GM12878 (cell line): Measurements from ENCODE around the gene TAPT1. TPM values are rescaled to one million over a fixed set of nuclear protein-coding genes. Genes with fewer than 3 reads are reported as not detected.

Source experiments
- ATAC-seq: fragments of 200-7000 bp; cut with Tn5 transposase; 3 replicates; pipeline ENCODE4 v1.9.1; 2020; ENCODE audit warnings: mild to moderate bottlenecking, moderate library complexity
- BruUV-seq: library from RNA; stranded (reverse); fragments of 400-500 nt; replicated peaks from 2 replicates; lab custom pipeline; 2021; lab: Mats Ljungman, UMichigan
- CTCF ChIA-PET: fragments of 300-600 bp; sonication (Branson Sonifier 250); formaldehyde crosslinking; extraction: SDS; loops from one replicate; lab custom pipeline; 2021; ENCODE audit warnings: inconsistent platforms; lab: Yijun Ruan, JAX
- POLR2A ChIA-PET: fragments of 350-600 bp; formaldehyde crosslinking; extraction: SDS; loops from one replicate; lab custom pipeline; 2021; ENCODE audit warnings: inconsistent platforms; lab: Charles Lee
- RAD21 ChIA-PET: fragments of 300-600 bp; sonication (Branson Sonifier 250); formaldehyde crosslinking; loops from one replicate; lab custom pipeline; 2023; ENCODE audit warnings: antibody characterized with exemption; ENCODE audit not compliant: unreplicated experiment; lab: Charles Lee
- SMC1A ChIA-PET: fragments of 300-600 bp; sonication (Branson Sonifier 250); formaldehyde crosslinking; loops from one replicate; lab custom pipeline; 2023; ENCODE audit not compliant: unreplicated experiment, uncharacterized antibody; lab: Charles Lee
- DNase-seq: peaks from one replicate; pipeline ENCODE4 v3.0.0-alpha.2; 2011; ENCODE audit warnings: low read depth, low spot score
- FAIRE-seq: peaks from 3 replicates; lab custom pipeline; 2011; peaks lifted over from hg19 to GRCh38; lab: Jason Lieb, UNC
- H2AFZ ChIP-seq: 2 replicates; pipeline ENCODE4 v1.6.0; 2011; ENCODE audit warnings: low read depth, low read length, control low read depth; ENCODE audit not compliant: control insufficient read depth
- H3K27ac ChIP-seq: 2 replicates; pipeline ENCODE4 v1.5.1; 2011; ENCODE audit warnings: control low read depth; ENCODE audit not compliant: control insufficient read depth, insufficient read depth
- H3K27me3 ChIP-seq, 2 experiments: replicated peaks in 1 of 2; 2 replicates each; pipeline versions ENCODE4 v1.6.0 to v1.6.1; 2011; ENCODE audit warnings: low read length in 1 of 2; ENCODE audit not compliant: control insufficient read depth in 2 of 2, insufficient read depth in 2 of 2
- H3K36me3 ChIP-seq, 2 experiments: 2 replicates each; pipeline ENCODE4 v1.5.1; 2011; ENCODE audit warnings: low read length in 1 of 2; ENCODE audit not compliant: control insufficient read depth in 2 of 2, insufficient read depth in 2 of 2
- H3K4me1 ChIP-seq: 2 replicates; pipeline ENCODE4 v1.6.1; 2011; ENCODE audit warnings: mild to moderate bottlenecking, low read length, moderate library complexity, mixed read lengths; ENCODE audit not compliant: control insufficient read depth, insufficient read depth
- H3K4me2 ChIP-seq: 2 replicates; pipeline ENCODE4 v1.6.0; 2011; ENCODE audit warnings: control low read depth; ENCODE audit not compliant: control insufficient read depth, insufficient read depth
- H3K4me3 ChIP-seq: fragments of 200-600 bp; sonication (generic); 2 replicates; pipeline ENCODE4 v1.5.1; 2016
- H3K79me2 ChIP-seq: 2 replicates; pipeline ENCODE4 v1.6.0; 2011; ENCODE audit warnings: low read length; ENCODE audit not compliant: control insufficient read depth, insufficient read depth
- H3K9ac ChIP-seq: 2 replicates; pipeline ENCODE4 v1.8.0; 2011; ENCODE audit warnings: low read length, control low read depth, mixed read lengths; ENCODE audit not compliant: control insufficient read depth, insufficient read depth
- H3K9me3 ChIP-seq: replicated peaks from 3 replicates; pipeline ENCODE4 v1.5.1; 2011; ENCODE audit warnings: mild to moderate bottlenecking, low read length; ENCODE audit not compliant: control insufficient read depth, insufficient read depth
- H4K20me1 ChIP-seq: 2 replicates; pipeline ENCODE4 v1.6.0; 2011; ENCODE audit not compliant: control insufficient read depth, insufficient read depth
- BCL11A ChIP-seq: IDR thresholded peaks from 2 replicates; pipeline ENCODE4 v1.6.1; 2011; ENCODE audit warnings: low read depth, low read length
- BMI1 ChIP-seq: fragments of 450-650 bp; IDR thresholded peaks from 2 replicates; pipeline ENCODE4 v1.6.1; 2016; ENCODE audit warnings: mild to moderate bottlenecking, moderate library complexity, borderline replicate concordance
- GABPA ChIP-seq: IDR thresholded peaks from 2 replicates; pipeline ENCODE4 v1.6.1; 2014; ENCODE audit warnings: antibody characterized with exemption, low read depth, mild to moderate bottlenecking, inconsistent platforms
- HDGF ChIP-seq: fragments of 450-650 bp; IDR thresholded peaks from 2 replicates; pipeline ENCODE4 v1.6.1; 2016; ENCODE audit warnings: antibody characterized with exemption
- NFYB ChIP-seq: IDR thresholded peaks from 2 replicates; pipeline ENCODE4 v1.6.1; 2011; ENCODE audit warnings: low read depth, mild to moderate bottlenecking, low read length, improper control_type of control experiment, moderate library complexity; ENCODE audit not compliant: insufficient read depth
- POLR2A ChIP-seq: IDR thresholded peaks from 2 replicates; pipeline ENCODE4 v1.6.1; 2011; ENCODE audit warnings: low read depth, mild to moderate bottlenecking, low read length
- RBBP5 ChIP-seq: fragments of 200-600 bp; sonication (generic); conservative IDR thresholded peaks from 2 replicates; pipeline ENCODE4 v1.6.1; 2016
- SMARCA5 ChIP-seq: fragments of 450-650 bp; IDR thresholded peaks from 2 replicates; pipeline ENCODE4 v1.6.1; 2017; ENCODE audit warnings: mild to moderate bottlenecking
- TBL1XR1 ChIP-seq: IDR thresholded peaks from 2 replicates; pipeline ENCODE4 v1.6.1; 2012; ENCODE audit warnings: low read depth, low read length, improper control_type of control experiment
- ZSCAN29 ChIP-seq: fragments of 450-650 bp; IDR thresholded peaks from 2 replicates; pipeline ENCODE4 v1.6.1; 2017; ENCODE audit warnings: mild to moderate bottlenecking, moderate library complexity
- WGBS: methylation state at CpG from one replicate; pipeline ENCODE4 v1.1.6; 2016; ENCODE audit warnings: low lambda C conversion rate; ENCODE audit not compliant: insufficient replicate concordance, insufficient coverage; ENCODE audit errors: missing lambda C conversion rate; 5-methylcytosine and 5-hydroxymethylcytosine counted together
- in situ Hi-C: fragments of 300-500 bp; cut with MboI; formaldehyde crosslinking; loops from 9 replicates; pipeline ENCODE4 v1.14.3; 2018; ENCODE audit warnings: mixed read lengths
- intact Hi-C: fragments of 100-400 bp; cut with micrococcal nuclease; formaldehyde crosslinking; loops from one replicate; pipeline ENCODE4 v1.14.2; 2022; ENCODE audit not compliant: unreplicated experiment
- polyA plus RNA-seq, 11 experiments: library from polyadenylated mRNA; depleted of rRNA in 4 of 11; unstranded in 6 of 11; stranded (reverse) in 5 of 11; fragments of >200 nt; fragmentation: Nextera tagmentation in 4 of 11; fragmentation: Illumina TruSeq in 1 of 11; extraction: Ambion mirVana in 4 of 11; extraction: Trizol in 1 of 11; gene quantifications; 1 replicate in 1 of 11; 2 replicates in 10 of 11; pipeline versions ENCODE4 v1.2.1 to v1.2.3, GENCODE V29; 2011 to 2016; ENCODE audit warnings: inconsistent platforms in 2 of 11, missing spikeins in 2 of 11, low read depth in 1 of 11
- total RNA-seq, 4 experiments: library from RNA; depleted of rRNA in 3 of 4; stranded (reverse); fragments of >200 nt in 3 of 4; fragmentation: Illumina TruSeq in 1 of 4; extraction: Trizol in 1 of 4; gene quantifications; 2 replicates each; pipeline versions ENCODE4 v1.2.1 to v1.2.3, GENCODE V29; 2013 to 2021
- TF ChIP-seq, protein P1 (sequence below): IDR thresholded peaks from 2 replicates; pipeline ENCODE4 v1.6.1; 2011; ENCODE audit warnings: borderline replicate concordance, low read depth, mild to moderate bottlenecking, moderate library complexity, mixed read lengths, low read length; ENCODE audit not compliant: insufficient read depth; ENCODE audit errors: extremely low read length
- TF ChIP-seq, protein P2 (sequence below): fragments of 450-650 bp; IDR thresholded peaks from 2 replicates; pipeline ENCODE4 v1.6.1; 2018; ENCODE audit warnings: borderline replicate concordance, mild to moderate bottlenecking; ENCODE audit not compliant: partially characterized antibody
- TF ChIP-seq, protein P3 (sequence below): fragments of 450-650 bp; IDR thresholded peaks from 2 replicates; pipeline ENCODE4 v1.6.1; 2017; ENCODE audit warnings: mild to moderate bottlenecking

The TAPT1 gene
- total and polyA plus RNA-seq, 10 of the 15 experiments (the other 5 are each of a cell fraction or from before 2014, with no cell fraction given), result 0.91 to 23.3 (median 9.5) TPM

- no peak for TF ChIP-seq TBL1XR1
- no peak for TF ChIP-seq HDGF
- TF ChIP-seq, protein P1, sequence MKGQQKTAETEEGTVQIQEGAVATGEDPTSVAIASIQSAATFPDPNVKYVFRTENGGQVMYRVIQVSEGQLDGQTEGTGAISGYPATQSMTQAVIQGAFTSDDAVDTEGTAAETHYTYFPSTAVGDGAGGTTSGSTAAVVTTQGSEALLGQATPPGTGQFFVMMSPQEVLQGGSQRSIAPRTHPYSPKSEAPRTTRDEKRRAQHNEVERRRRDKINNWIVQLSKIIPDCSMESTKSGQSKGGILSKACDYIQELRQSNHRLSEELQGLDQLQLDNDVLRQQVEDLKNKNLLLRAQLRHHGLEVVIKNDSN, result no peak
- no peak for TF ChIP-seq SMARCA5
- no peak for TF ChIP-seq GABPA
- no peak for TF ChIP-seq BCL11A
- no peak for TF ChIP-seq BMI1
- TF ChIP-seq POLR2A, result no peak
- TF ChIP-seq ZSCAN29, result no peak
- TF ChIP-seq, protein P2, sequence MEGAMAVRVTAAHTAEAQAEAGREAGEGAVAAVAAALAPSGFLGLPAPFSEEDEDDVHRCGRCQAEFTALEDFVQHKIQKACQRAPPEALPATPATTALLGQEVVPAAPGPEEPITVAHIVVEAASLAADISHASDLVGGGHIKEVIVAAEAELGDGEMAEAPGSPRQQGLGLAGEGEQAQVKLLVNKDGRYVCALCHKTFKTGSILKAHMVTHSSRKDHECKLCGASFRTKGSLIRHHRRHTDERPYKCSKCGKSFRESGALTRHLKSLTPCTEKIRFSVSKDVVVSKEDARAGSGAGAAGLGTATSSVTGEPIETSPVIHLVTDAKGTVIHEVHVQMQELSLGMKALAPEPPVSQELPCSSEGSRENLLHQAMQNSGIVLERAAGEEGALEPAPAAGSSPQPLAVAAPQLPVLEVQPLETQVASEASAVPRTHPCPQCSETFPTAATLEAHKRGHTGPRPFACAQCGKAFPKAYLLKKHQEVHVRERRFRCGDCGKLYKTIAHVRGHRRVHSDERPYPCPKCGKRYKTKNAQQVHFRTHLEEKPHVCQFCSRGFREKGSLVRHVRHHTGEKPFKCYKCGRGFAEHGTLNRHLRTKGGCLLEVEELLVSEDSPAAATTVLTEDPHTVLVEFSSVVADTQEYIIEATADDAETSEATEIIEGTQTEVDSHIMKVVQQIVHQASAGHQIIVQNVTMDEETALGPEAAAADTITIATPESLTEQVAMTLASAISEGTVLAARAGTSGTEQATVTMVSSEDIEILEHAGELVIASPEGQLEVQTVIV, result no peak
- no peak for TF ChIP-seq NFYB
- TF ChIP-seq, protein P3, sequence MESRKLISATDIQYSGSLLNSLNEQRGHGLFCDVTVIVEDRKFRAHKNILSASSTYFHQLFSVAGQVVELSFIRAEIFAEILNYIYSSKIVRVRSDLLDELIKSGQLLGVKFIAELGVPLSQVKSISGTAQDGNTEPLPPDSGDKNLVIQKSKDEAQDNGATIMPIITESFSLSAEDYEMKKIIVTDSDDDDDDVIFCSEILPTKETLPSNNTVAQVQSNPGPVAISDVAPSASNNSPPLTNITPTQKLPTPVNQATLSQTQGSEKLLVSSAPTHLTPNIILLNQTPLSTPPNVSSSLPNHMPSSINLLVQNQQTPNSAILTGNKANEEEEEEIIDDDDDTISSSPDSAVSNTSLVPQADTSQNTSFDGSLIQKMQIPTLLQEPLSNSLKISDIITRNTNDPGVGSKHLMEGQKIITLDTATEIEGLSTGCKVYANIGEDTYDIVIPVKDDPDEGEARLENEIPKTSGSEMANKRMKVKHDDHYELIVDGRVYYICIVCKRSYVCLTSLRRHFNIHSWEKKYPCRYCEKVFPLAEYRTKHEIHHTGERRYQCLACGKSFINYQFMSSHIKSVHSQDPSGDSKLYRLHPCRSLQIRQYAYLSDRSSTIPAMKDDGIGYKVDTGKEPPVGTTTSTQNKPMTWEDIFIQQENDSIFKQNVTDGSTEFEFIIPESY, result no peak
- no peak for TF ChIP-seq RBBP5
- ChIA-PET RAD21 (no interaction called here), SMC1A (interaction anchor here (1.0 kb wide), 1 partner anchor 10 kb away, joined by 3 read pairs; no protein-coding TSS in a partner anchor), POLR2A (no interaction called here), CTCF (interaction anchor here (5.7 kb wide), 1 partner anchor 240 kb away, joined by 53 read pairs; no protein-coding TSS in a partner anchor)
- intact Hi-C loops (no loop called here), in situ Hi-C loops (loop anchor here (5.0 kb wide), 1 partner anchor 232 kb away; no protein-coding TSS in a partner anchor)
- BruUV-seq, result no TSS peak
- Histone ChIP-seq H3K27ac (no peak overlapping the region), H4K20me1 (no peaks in the 10 kb centered on the region), H3K4me1 (no peaks in the 10 kb centered on the region), H3K9ac (no peak overlapping the region), H3K36me3 (no peaks in the 10 kb centered on the region), H3K4me3 (no peak overlapping the region), H2AFZ (no peak overlapping the region), H3K9me3 (no peaks in the 10 kb centered on the region), H3K27me3 (no peaks in the 10 kb centered on the region), H3K4me2 (no peak overlapping the region), H3K79me2 (no peaks in the 10 kb centered on the region)
- DNase-seq (no peak), FAIRE-seq (no peak), ATAC-seq (no peak)
- 29% methylated on average over 1 of the region's 1 CpG for WGBS
Measured at GRCh38 chr4:16269240-16269639, 43.0 kb upstream of the TAPT1 start.
